ENCODE measurements around the gene NADK2.

GRCh38 chr5:36217567-36217966 lies 24.2 kb downstream of the NADK2 start:
- TF ChIP-seq CTCF (IDR thresholded peaks at IDR 0.05) (no peak), POLR2A (IDR thresholded peaks at IDR 0.05) (no peak)

Data from heart left ventricle (tissue), 13 donors.